ENCODE measurements around the gene TMA7. TPM values are rescaled to one million over a fixed set of nuclear protein-coding genes. Genes with fewer than 3 reads are reported as not detected.
"Not testable (repeated sequence)": the region's sequence is repeated elsewhere in the genome, so short reads cannot be mapped to it uniquely, and the experiment has no call there.

The TMA7 gene
- total and polyA plus RNA-seq, 10 of the 15 experiments (the other 5 are each of a cell fraction or from before 2014, with no cell fraction given): 319 to 1,760 (median 752) TPM

- in situ Hi-C loops (cut with MboI) (loop anchor here (5.0 kb wide), 1 partner anchor 36 kb away; no protein-coding TSS in a partner anchor), intact Hi-C loops (cut with micrococcal nuclease; ENCODE audit: unreplicated experiment) (loop anchor here (1.0 to 2.0 kb wide), 5 partner anchors 35 to 169 kb away; no protein-coding TSS in a partner anchor)
- H3K27ac ChIP-seq (ENCODE audit: control insufficient read depth, insufficient read depth); FAIRE-seq; BruUV-seq (replicated peaks); H2AFZ ChIP-seq (ENCODE audit: control insufficient read depth, low read depth, low read length); H3K9me3 ChIP-seq (replicated peaks; ENCODE audit: control insufficient read depth, insufficient read depth, low read length); DNase-seq (ENCODE audit: low read depth, low spot score); H4K20me1 ChIP-seq (ENCODE audit: control insufficient read depth, insufficient read depth); H3K4me1 ChIP-seq (ENCODE audit: control insufficient read depth, insufficient read depth, low read length); H3K4me3 ChIP-seq; H3K27me3 ChIP-seq (replicated peaks in 1 of 2; ENCODE audit: control insufficient read depth in 2 of 2, insufficient read depth in 2 of 2, low read length in 1 of 2); H3K36me3 ChIP-seq (ENCODE audit: control insufficient read depth in 2 of 2, insufficient read depth in 2 of 2, low read length in 1 of 2); H3K79me2 ChIP-seq (ENCODE audit: control insufficient read depth, insufficient read depth, low read length); ATAC-seq; H3K9ac ChIP-seq (ENCODE audit: control insufficient read depth, insufficient read depth, low read length); H3K4me2 ChIP-seq (ENCODE audit: control insufficient read depth, insufficient read depth): not testable (repeated sequence)
- SMC1A ChIA-PET (ENCODE audit: uncharacterized antibody, unreplicated experiment): interaction anchor here (0.8 to 8.0 kb wide), 36 partner anchors 7 to 606 kb away, joined by 3 to 287 read pairs (median 5); partner anchors contain the start of genes ATRIP, CCDC51, NME6 and PFKFB4
- WGBS (ENCODE audit: insufficient coverage, insufficient replicate concordance, low lambda C conversion rate, missing lambda C conversion rate): 61% methylated on average over 12 of the region's 12 CpGs
- CTCF ChIA-PET: interaction anchor here (0.6 to 22.0 kb wide), 57 partner anchors 9 to 934 kb away, joined by 3 to 757 read pairs (median 6); partner anchors contain the start of genes ATRIP, CCDC51, NME6 and PFKFB4
- RAD21 ChIA-PET (ENCODE audit: unreplicated experiment): interaction anchor here (0.5 to 5.9 kb wide), 41 partner anchors 8 to 550 kb away, joined by 3 to 259 read pairs (median 4); partner anchors contain the start of genes ATRIP, CCDC51, IP6K2 and NME6
- POLR2A ChIA-PET: interaction anchor here (0.7 to 1.7 kb wide), 4 partner anchors 12 to 213 kb away, joined by 3 to 11 read pairs (median 4); partner anchors contain the start of gene CDC25A
Measured at GRCh38 chr3:48401434-48401901, 38.6 kb upstream of the TMA7 start.

DNA sequence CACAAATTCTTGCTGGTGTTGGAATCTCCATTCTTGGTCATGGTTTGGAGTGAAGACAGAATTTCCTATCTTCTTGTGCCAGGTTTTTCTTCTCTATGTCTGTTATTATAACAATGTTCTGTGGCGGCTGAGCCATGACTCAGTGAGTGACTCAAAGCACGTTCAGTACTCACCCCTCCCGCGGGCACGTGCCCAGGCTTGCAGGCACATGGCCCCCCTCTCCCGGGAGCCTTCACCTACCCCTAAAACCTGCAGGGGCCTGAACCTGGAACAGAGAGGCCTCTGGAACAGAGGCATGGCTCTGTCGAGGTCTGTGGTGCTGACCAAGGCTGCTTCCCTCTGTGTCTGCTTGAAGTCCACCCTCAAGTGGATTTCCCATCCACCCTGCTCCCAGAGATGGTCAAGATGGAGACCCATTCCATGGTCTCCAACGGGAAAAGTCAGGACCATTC is 37.8 kb upstream of the TMA7 start:
- Histone ChIP-seq H3K27ac (ENCODE audit: control insufficient read depth, insufficient read depth) (no peak overlapping the region), H3K4me3 (no peak overlapping the region), H3K79me2 (ENCODE audit: control insufficient read depth, insufficient read depth, low read length) (no peaks in the 10 kb centered on the region), H3K4me1 (ENCODE audit: control insufficient read depth, insufficient read depth, low read length) (no peaks in the 10 kb centered on the region), H3K4me2 (ENCODE audit: control insufficient read depth, insufficient read depth) (no peak overlapping the region), H3K9ac (ENCODE audit: control insufficient read depth, insufficient read depth, low read length) (no peak overlapping the region), H2AFZ (ENCODE audit: control insufficient read depth, low read depth, low read length) (no peak overlapping the region), H3K27me3 (replicated peaks in 1 of 2; ENCODE audit: control insufficient read depth in 2 of 2, insufficient read depth in 2 of 2, low read length in 1 of 2) (no peaks in the 10 kb centered on the region), H4K20me1 (ENCODE audit: control insufficient read depth, insufficient read depth) (no peaks in the 10 kb centered on the region), H3K9me3 (replicated peaks; ENCODE audit: control insufficient read depth, insufficient read depth, low read length) (no peaks in the 10 kb centered on the region), H3K36me3 (ENCODE audit: control insufficient read depth in 2 of 2, insufficient read depth in 2 of 2, low read length in 1 of 2) (no peaks in the 10 kb centered on the region)
- SMC1A ChIA-PET (ENCODE audit: uncharacterized antibody, unreplicated experiment): interaction anchor here (0.6 to 8.0 kb wide), 5 partner anchors 19 to 129 kb away, joined by 3 to 287 read pairs (median 16); partner anchors contain the start of genes ATRIP, CCDC51 and TMA7
- intact Hi-C loops (cut with micrococcal nuclease; ENCODE audit: unreplicated experiment) (no loop called here), in situ Hi-C loops (cut with MboI) (loop anchor here (5.0 kb wide), 1 partner anchor 35 kb away; no protein-coding TSS in a partner anchor)
- POLR2A ChIA-PET: no interaction called here
- FAIRE-seq (no peak), DNase-seq (ENCODE audit: low read depth, low spot score) (no peak), ATAC-seq (no peak)
- CTCF ChIA-PET: interaction anchor here (0.6 to 22.0 kb wide), 9 partner anchors 10 to 157 kb away, joined by 3 to 757 read pairs (median 14); partner anchors contain the start of genes CCDC51 and TMA7
- WGBS (ENCODE audit: insufficient coverage, insufficient replicate concordance, low lambda C conversion rate, missing lambda C conversion rate): 27% methylated on average over 8 of the region's 8 CpGs
- BruUV-seq (replicated peaks): no TSS peak
- RAD21 ChIA-PET (ENCODE audit: unreplicated experiment): interaction anchor here (0.8 to 5.9 kb wide), 5 partner anchors 31 to 233 kb away, joined by 3 to 259 read pairs (median 28); partner anchors contain the start of gene SLC26A6
- peak in 1 of 2 experiments; percentile 62; a peak in 1 of 4 replicates for TF ChIP-seq BHLHE40 (IDR thresholded peaks at IDR 0.05; ENCODE audit: borderline replicate concordance in 1 of 2, low read depth in 2 of 2, low read length in 1 of 2)
- TF ChIP-seq CBX3 (IDR thresholded peaks at IDR 0.05; ENCODE audit: borderline replicate concordance, low read depth): no peak

Measured in GM12878 (cell line).